DOHH2 (cell line): ENCODE measurements around the gene GKN2.

ENCODE experiments used
- CTCF ChIP-seq: fragments of 200-600 bp; sonication (generic); IDR thresholded peaks from one replicate; pipeline ENCODE4 v1.5.1; 2014; ENCODE audit warnings: antibody characterized with exemption, mild to moderate bottlenecking, low read depth, low read length; ENCODE audit not compliant: poor library complexity, severe bottlenecking
- EZH2phosphoT487 ChIP-seq: fragments of 200-600 bp; sonication (generic); IDR thresholded peaks from 2 replicates; pipeline ENCODE4 v1.6.1; 2017; ENCODE audit warnings: borderline replicate concordance, mild to moderate bottlenecking, antibody characterized with exemption, low read length, moderate library complexity, mixed read lengths

GRCh38 chr2:68994864-68995263 lies 42.2 kb upstream of the GKN2 start:
- TF ChIP-seq CTCF (no peak), EZH2phosphoT487 (no peak)
